Lung microvascular endothelial cell (primary cell): ENCODE results near the gene SORBS2. TPM values are rescaled to one million over a fixed set of nuclear protein-coding genes. Genes with fewer than 3 reads are reported as not detected.
A peak's percentile ranks its signal among the peaks of the same experiment; 100 is the strongest.

Source experiments
- DNase-seq, 2 donors: peaks; one replicate each; pipeline versions ENCODE4 v3.0.0 to v3.0.0-alpha.2; 2010; ENCODE audit warnings: low read depth in 2 of 2
- total RNA-seq: library from RNA; depleted of rRNA; stranded (reverse); fragments of >200 nt; gene quantifications from 2 replicates; pipeline ENCODE4 v1.2.1, GENCODE V29; 2014

SORBS2 gene
- total RNA-seq, 1 donor from 2014 or later = 143 TPM

GRCh38 chr4:185592438-185592837 lies 219.6 kb downstream of the SORBS2 start:
- DNase-seq = no peak

GRCh38 chr4:185591679-185592141 lies 220.3 kb downstream of the SORBS2 start:
- peak in 1 of 2 donors; percentile 74 for DNase-seq

DNA sequence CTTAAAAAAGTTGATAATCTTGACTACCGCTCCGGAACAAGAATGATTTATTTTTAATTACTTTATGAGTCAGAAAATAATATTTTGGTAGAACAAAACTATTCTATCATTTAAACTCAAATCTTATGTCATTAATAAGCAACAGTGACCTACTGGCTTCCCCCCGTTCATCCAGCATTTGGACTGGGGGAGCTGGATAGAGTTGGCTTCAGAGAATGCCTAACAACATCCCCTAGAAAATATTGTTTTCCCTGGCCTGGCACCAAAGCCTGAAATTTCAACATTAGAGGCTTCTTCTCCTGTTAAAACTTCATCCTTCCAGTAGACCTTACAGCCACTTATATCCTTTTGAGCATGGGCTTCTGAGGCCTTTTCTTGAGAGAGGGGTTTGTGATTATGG lies 221.0 kb downstream of the SORBS2 start:
- DNase-seq = peak in 1 of 2 donors; percentile 37

- DNase-seq = peak in 1 of 2 donors; percentile 56
These were observed 222.7 kb downstream of the SORBS2 start for GRCh38 chr4:185589067-185589836.

GRCh38 chr4:185587427-185588161 lies 224.4 kb downstream of the SORBS2 start:
- DNase-seq = no peak

GRCh38 chr4:185587030-185587426 lies 225.0 kb downstream of the SORBS2 start:
- DNase-seq = no peak

GRCh38 chr4:185585211-185585610 lies 226.8 kb downstream of the SORBS2 start:
- DNase-seq = no peak

DNA sequence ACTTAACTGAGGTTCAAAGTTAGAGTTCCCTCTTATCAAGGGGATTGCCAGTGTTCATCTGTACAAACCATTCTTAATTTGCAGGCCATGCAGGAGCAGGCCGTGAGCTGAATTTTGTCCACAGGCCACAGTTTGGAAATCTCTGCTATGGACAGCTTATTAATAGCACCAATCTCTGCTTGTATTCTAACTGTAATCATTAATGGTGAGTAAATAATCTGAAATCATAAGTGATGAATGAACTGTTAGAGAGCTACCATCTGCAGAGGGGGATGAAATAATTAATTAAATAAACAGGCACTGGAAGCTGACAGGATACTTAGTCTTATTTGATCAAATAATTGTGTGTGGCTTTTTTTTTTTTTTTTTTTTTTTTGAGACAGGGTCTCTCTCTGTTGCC lies 228.2 kb downstream of the SORBS2 start:
- no peak for DNase-seq

DNA sequence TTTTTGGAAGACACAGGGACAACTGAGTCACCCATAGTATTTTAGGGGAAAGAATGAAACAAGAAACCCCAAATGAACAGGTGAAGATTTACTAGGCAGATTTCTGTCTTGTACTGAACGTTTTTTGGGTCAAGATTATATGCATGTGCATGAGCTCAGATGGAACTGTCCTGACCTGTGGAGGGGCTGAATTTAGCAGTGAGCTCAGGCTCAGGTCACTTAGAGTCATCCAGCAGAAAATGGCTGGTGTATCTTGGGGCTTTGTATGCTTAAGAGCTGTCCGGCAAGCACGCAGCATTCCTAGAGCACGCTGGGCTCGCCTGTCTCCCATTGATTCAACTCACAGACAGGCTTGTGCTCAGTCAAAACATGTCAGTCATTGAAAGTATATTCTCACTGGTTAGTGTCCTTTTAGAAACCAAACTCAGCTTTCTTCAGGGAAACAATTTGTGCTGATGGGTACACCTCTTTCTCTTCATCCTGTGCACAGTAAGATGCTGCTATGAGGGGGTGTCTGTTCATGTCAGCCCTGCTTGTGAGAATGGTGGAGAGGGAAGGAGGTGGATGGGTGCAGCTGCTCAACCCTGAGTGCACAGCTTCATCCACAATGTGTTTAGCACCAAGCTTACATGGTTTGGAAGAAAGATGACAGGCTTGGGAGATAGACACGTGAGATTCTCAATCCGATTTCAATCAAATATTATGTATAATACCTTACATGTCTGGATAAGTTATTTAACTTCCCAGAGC lies 229.2 kb downstream of the SORBS2 start:
- DNase-seq = no peak

DNA sequence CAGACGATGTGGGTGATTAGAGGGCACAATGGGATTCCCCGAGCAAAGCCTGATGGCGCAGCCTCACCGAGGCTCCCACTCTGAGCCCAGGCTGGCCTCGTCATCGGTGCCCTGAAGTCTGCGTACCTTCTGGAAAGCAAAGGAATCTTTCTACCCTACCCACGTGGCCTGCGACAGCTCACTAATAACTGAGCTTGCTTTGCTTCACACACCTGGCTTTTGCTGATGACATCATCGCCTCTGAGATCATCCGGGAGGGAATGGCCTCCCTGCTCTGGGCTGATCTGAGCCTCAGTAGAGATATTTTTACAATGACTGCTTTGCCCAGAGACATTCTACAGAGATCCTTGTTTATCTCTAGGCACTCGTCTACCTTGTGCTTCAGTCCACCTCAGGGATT lies 231.3 kb downstream of the SORBS2 start:
- DNase-seq = no peak

DNA sequence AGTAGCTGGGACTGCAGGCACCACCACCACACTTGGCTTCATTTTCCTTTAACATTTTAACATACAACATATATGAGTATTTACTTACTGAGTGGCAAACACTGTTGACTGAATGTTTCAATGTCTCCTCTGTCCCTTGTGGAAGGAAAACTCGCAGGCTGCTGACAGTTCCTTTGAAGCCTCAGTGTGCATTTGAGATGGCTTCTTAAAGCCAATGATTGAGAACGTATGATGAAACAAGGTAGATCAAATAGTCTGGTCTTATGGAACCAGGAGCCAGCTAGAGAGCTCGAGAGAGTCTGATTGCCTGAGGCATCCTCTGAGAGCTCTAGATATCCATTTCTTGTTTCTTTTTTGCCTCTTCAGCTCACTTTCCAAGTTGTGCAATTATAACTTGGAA lies 233.7 kb downstream of the SORBS2 start:
- DNase-seq = no peak

DNA sequence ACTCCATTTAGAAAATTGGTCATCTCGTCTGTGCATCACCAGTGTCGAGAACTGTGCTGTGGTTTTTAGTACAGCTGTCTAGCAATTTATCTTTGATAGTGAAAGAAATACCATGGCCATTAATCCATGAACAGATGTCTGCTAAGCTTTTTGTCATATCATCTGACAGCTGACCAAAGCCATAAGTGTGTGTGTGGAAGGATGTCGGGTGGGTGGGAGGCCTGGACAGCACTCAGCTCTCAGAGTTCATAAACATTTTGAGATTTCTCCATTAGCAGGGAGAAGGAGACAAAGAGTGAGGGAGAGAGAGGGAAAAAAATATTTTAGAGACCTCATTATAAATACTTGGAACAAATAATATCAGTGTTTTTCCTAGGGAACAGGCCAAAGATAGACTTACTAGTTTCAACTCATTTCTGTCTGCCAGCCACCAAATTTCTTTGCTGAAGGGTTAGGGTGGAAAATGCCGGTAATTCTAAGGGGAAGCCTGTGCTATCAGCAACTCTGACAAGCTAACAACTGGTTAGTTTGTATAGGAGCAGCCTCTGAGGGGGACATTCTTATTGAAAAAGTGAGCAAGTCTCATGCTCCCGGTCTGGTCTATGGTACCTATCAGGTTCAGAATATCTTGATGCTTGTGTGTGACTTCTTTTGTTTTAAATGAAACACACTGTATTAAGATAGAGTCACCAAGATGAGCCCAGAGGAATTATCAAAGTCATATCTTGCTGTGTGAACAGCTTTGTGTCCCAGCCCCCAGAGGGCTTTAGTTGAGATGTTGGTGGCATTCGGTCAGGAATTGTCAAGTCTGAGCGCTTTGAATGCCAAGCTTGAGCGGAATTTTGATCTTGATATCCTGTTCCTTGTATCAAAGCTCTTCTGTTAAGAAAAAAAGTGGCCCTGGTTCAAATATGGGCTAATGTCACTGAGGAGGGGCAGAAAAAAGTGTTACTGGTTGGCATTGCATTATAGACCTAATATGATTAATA lies 234.7 kb downstream of the SORBS2 start:
- no peak for DNase-seq

DNA sequence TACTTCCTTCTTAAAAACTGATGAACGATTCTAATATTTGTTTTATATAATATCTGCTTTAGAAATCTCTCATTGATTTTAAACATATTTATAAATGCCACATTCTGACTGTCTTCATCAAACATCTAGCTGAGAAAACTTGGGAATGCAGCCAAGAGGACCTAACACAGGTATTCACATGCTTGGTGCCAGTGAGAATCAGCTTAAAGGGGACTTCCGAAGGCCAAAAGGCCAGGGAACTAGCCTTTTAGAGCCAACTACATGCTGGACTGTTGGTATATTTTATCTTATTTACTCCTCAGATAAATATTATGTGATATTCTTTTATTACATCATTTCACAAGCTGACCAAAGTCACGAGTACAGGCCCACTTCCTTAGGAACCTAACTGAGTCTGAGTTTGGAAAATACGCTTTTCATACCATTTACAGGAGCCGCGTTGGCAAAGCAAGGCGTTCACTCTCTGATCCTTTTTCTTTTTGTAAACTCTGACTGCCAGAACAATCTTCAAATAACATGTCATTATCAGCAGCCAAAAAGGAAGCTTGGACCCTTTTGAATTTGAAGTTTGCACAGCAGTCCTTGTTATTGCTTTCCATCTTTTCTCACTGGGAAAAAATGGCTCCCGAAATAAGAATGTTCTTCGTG lies 235.6 kb downstream of the SORBS2 start:
- DNase-seq = no peak

GRCh38 chr4:185573651-185574199 lies 238.3 kb downstream of the SORBS2 start:
- peak; percentile 91 to 93 for DNase-seq

- no peak for DNase-seq
These were observed 241.3 kb downstream of the SORBS2 start for GRCh38 chr4:185570727-185571126.

DNA sequence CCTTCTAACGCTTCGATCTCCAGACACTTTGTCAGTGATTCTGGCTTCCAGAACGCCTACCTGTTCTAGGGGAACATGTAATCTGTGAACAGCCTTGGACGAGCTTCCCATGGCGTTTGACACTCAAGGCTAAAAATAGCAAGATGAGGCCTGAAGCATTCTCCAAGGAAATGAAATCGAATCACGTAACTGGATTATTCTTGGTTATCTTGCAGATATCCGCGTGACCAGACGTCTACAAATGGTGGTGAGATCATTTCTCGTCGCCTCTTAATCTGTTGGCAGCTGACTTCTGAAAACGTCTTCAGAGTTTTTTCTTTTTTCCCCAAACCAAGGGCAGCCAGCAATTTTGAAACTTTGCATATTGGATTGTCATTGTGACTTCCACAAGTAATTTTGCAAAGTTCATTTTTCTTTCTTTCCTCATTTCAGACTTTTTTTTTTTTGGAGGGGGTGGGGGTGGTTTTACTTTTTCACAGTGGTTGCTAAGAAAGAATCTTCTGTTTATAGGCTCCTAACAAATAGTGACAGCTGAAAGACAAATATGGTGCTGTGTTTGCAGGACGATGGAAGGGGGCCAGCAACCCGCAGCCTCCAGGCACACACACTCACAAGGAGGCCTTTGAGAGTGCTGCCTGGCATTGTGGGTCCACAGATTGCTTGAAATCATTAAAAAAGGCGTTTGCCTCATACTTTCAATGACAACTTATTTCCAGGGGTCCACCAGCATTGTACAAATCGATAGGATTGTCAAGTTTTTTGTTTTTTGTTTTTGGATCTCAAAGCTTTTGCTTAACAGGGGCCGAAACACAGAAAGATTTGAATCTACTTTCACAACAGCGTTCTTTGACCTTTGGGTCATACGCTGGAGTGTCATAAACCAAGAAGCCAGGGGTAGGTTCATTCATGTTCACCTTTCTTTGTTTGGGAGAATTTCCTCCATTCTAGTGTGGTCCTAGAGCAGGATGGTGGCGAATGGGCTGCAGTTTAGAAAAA lies 244.3 kb downstream of the SORBS2 start:
- peak; percentile 50 to 92 for DNase-seq

- DNase-seq = peak; percentile 96 to 97
These were observed 245.0 kb downstream of the SORBS2 start for GRCh38 chr4:185566972-185567371.

DNA sequence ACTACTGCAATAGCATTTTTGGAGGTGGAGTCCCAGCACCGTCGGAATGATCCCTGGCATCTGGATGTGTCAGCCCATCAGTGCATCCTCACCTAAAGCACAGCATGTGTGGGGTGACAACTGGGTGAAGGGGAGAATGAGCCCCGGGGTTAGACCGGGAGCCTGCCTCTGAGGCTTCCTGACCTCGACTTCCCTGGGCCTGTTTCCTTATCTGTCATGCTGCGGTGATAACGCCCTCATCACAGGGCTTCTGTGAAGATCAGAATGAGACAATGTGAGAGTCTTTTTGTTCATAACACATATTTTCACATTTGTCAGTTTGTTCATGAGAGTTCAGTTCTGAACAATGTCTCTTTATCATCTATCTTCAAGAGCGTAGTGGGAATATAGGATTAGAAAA lies 245.6 kb downstream of the SORBS2 start:
- DNase-seq = peak; percentile 42 to 56

- no peak for DNase-seq
These were observed 246.3 kb downstream of the SORBS2 start for GRCh38 chr4:185565696-185566095.
